HG03469 (cell line): ENCODE results near the gene PHF10.
"Not testable (repeated sequence)": the region's sequence is repeated elsewhere in the genome, so short reads cannot be mapped to it uniquely, and the experiment has no call there.

Experiments used
- ATAC-seq: cut with Tn5 transposase; IDR thresholded peaks from one replicate; pipeline ENCODE4 v1.9.1; 2021; ENCODE audit warnings: mild to moderate bottlenecking, moderate library complexity, moderate number of reproducible peaks; ENCODE audit not compliant: unreplicated experiment

Gene PHF10

DNA sequence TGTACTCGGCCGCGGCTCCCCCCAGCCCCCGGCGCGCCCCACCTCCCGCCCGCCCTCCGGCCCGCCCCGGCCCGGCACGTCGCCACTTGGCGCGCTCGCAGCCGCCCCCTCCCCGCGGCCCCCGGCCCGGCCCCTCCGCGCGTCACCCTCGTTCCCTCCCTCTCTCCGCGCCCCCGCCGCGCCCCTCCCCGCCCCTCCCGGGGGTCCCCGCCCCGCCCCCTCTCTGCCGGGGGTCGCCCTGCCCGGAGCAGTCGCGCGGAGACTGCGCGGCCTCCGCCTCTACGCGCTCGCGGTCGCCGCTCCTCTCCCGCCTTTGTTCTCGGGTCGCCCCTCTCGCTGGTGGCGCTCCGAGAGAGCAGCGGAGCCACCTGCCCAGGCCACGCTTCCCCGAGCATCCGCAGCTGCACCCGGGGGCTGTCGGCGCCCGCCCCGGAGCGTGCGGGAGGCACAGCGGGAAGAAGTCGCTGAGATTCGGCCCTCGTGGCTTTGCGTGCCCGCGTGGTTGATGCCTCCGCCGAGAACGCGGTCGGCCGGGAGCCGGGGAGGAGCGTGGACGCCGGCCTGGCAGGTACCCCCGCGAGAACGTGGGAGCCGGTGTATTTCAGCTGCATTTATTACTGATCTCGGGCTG lies at the start of gene PHF10:
TSS of gene PHF10 (minus strand) at position 7 of the 631 bp plus-strand sequence. CDS start 569 bp downstream, outside the sequence.
- ATAC-seq: no peak

DNA sequence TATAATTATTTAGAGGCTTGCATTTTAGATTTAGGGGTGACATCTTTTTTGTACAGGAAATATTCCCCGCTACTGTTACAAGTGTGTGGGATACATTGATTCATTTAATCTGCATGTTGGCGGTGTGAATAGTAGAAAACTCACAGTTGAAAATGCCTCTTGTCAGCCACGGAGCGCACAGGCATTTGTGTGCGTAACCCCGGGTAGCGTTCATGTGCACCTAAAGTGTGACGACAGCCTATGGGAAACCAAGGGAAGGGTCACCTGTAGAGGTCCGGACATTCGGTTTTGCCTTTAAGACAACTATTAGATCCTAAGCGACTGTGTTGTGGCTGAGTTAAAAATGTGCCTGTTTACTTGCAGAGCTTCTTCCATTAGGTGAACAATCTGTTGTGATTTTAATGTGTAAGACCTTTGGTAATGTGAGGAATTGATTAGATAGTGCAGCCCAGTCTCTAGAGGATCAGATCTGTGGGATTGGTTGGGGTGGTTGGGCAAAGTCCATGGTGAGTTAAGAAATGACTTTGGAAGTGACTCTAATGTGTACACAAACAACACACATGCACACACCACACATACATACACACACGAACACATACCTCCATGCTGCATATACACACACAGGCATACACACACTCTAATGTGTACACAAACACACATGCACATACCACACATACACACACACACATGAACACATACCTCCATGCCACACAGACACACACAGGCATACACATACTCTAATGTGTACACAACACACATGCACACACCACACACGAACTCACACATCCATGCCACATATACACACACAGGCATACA lies 42.8 kb upstream of the PHF10 start:
- ATAC-seq: no peak

DNA sequence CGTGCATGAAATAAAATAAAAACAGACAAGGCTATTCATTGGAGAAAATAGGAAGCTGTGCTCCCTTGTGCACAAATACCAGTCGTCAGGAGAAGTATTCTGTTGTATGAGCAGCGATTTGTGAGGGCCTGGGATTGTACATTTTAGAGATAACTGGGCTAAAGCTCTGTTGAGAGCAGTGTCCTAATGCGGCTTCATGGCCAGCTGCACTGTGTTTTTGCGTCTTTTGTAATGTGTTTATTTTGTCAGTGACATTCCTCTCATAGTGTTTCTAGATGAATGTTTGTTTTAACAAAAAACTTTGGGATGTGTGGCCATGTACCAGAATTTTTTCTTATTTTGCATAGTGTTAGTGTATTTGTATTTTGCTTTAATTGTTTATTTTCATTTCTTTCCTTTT lies 41.9 kb upstream of the PHF10 start:
- ATAC-seq: no peak

DNA sequence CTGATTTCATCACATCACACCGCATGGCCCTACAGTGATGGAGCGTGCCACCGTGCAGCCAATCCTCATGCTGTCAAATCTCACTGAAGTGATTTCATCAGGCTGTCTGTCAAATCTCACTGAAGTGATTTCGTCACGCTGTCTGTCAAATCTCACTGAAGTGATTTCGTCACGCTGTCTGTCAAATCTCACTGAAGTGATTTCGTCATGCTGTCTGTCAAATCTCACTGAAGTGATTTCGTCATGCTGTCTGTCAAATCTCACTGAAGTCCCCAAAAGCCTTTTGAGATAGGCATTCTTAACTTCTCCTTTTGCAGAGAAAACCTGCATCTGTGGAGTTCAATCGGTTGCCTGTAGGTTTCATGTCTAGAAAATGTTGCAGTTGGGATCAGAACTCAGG lies 41.5 kb upstream of the PHF10 start:
- not testable (repeated sequence) for ATAC-seq

DNA sequence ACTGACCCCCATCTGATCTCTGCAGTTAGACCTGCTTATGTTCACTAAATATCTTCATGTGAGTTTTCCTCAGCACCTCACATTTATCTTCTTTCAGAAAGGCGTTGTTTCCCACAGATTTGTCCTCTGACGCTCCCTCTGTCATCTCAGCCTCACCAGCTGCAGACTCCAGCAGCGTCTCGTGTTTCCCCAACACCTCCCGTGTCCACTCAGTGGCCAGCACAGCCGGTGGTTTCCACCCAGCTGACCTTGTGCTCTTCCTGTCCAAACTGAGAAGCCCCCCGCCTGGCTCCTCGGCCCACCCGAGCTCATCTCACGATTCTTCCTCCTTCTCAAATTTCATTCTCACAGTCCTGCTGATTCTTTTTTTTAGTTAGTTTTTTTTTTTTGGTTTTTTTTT lies 39.6 kb upstream of the PHF10 start:
- no peak for ATAC-seq

DNA sequence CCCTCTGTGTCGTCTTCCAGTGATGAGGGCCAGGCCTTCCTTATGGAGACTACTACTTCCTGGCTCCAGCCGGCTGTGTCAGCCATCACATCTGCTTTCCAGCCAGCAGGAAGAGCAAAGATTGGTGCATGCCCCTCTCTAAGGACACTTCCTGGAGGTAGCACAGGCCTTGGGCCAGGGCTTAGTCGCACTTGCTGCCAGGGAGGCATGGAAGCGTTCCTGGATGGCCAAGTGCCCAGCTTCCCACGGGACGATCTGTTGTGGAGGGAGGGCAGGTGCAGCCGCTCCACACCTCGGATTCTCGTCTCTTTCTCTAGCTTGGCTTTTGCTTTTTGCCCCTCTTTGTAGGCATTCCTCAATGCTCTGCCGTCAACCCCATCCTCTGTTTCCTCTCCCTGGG lies 39.0 kb upstream of the PHF10 start:
- no peak for ATAC-seq

DNA sequence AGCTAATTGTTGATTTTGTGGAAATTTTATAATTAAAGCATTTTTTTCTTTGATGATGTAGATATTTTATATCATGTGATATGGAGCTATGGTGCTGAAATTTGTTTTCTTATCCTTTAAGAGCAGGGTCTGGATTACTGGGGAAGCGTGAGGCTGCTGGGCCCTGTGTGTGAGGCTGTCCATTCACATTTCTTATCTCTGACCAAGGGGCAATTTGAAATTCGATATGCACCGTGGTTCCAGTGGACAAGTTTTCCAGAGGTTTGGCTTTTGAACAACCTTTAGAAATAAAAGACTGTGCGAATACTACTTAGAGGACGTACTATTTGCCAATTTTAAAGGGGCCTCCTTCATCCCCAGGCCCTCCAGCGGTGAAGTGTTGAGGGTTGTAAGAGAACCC lies 30.9 kb upstream of the PHF10 start:
- ATAC-seq: no peak

DNA sequence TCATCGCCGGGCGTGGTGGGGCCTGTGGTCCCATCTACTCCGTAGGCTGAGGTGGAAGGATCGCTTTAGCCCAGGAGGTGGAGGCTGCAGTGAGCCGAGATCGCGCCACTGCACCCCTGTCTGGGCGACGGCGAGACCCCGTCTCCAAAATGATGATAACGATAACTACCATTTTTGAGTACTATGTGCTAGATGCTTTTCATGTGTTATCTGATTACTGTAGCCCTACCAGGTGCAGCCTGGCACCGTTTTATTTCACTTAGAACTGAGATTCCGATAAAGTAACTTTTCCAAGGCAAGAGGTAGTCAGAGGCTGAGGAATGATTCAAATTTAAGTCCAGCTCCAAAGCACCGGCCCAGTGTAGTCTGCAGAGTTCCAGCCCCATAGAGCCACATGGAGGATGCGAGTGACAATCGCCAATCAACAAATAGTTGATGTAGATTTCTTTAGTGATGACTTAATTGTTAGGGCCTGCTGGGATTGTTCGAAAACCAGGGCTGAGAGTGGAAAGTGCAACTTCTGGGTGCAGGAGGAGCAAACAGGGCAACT lies 27.8 kb upstream of the PHF10 start:
- no peak for ATAC-seq

DNA sequence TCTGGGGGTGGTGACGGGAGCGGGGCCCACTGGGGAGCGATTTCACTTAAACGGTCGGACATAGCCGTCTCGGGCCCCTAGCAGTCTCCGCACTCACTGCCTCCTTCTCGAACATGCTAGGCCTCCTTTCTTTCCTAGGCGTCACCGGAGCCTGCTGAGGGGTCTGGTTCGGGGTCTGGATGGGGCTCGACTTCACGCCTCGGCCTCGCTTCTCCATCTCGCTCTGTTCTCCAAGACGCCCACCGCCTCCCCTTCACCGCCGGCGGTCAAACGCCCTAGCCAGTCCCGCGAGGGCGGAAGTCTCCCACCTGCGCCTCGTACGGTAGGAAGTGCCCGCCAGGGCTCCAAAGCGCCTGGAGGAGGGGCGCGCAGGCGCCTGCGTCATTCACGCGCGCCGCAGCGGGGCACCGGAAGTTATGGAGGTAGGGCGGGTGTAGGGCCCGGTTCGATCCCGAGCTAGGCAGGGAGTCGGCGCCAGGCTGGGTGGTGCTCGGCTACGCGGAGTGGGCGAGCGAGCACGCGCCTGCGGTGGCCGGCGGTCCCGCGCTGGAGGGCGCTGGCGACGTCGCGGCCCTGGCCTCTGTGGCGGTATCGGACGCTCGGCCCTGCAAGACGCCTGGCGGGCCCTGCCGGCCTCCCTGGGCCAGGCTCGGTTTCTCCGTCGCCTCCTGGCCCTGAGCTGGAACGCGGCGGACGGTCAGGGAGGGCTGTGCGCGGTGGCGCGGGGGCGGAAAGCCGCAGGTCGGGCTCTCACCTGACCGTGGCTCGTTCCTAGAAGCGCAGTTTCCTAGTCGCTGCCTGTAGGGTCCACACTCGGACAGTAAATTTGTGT lies 27.2 kb upstream of the PHF10 start, which contains the start of the genes DYNLT2 and ERMARD:
TSS of gene DYNLT2 (minus strand) at position 331 of the 832 bp plus-strand sequence. CDS start at position 217, 114 bp downstream.
TSS of gene ERMARD (plus strand) at position 381 of the 832 bp plus-strand sequence. CDS start at position 417, 36 bp downstream.
- peak; percentile 89 for ATAC-seq

DNA sequence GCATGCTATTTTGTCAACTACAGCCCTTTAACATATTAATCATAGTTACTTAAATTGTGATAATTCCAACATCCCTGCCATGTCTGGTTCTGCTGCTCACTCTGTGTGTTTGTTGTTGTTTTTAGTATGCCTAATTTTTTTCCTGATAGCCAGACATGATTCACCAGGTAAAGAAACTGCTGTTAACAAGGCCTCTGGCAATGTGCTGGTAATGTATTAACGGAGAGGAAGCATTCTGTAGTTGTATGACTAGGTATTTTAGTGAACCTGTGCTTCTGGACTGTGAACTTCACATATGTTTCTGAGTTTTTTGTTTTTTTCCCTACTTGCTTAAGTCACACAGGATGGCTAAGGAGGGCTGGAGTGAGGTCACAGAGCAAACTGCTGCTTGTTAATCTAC lies 22.3 kb upstream of the PHF10 start:
- ATAC-seq: no peak

DNA sequence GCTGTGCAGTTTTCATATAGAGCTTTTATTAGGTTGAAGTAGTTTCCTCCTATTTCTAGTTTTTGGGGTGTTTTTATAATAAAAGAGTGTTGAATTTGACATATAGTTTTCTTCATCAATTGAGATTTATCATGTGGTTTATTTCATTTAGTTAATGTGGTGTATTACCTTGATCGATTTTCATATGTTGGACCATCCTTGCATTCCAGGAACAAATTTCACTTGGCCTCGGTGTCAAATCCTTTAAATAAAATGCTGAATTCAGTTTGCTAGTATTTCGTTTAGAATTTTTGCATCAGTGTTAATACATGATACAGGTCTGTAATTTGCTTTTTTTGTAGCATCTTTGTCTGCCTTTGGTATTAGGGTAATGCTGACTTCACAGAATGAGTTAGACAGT lies 21.1 kb upstream of the PHF10 start:
- ATAC-seq: no peak

DNA sequence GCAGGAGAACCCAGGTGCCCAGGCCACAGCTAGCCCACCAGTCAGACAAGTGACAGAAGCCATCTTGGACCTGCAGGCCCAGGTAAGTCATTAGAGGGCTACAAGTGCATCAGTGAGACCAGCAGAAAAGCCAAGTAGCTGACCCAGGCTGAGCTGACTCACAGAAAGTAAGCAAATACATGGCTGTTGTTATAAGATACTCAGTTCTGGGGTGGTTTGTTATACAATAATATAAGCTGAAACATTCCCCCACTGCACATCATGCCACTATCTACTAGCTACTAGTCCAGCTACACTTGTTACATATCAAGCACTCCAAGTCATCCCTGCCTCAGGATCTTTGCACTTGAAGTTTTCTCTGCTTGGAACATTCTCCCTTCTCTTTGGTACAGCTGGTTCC lies 17.0 kb upstream of the PHF10 start:
- no peak for ATAC-seq

DNA sequence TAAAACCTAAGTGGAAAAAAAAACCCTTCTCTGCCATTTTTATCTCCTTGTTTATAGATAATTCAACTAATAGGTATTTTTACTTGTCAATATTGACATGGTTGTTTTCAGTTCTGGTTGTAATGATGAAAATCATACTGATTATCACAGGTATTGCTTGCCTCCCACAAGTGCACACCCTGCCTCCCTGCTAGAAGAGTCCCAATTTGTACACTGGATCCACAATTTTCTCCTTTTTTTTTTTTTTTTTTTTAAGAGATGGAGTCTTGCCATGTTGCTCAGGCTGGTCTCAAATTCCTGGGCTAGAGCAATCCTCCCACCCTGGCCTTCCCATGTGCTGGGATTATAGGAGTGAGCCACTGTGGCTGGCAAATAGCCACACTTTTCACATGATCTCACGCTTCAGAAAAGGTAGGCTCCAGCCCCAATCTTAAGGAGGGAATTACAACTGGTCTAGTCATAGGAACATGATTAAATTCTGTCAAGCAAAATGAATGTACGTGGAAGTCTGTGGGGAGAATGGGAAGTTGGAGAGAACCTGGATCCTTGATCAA lies 14.8 kb upstream of the PHF10 start:
- no peak for ATAC-seq

DNA sequence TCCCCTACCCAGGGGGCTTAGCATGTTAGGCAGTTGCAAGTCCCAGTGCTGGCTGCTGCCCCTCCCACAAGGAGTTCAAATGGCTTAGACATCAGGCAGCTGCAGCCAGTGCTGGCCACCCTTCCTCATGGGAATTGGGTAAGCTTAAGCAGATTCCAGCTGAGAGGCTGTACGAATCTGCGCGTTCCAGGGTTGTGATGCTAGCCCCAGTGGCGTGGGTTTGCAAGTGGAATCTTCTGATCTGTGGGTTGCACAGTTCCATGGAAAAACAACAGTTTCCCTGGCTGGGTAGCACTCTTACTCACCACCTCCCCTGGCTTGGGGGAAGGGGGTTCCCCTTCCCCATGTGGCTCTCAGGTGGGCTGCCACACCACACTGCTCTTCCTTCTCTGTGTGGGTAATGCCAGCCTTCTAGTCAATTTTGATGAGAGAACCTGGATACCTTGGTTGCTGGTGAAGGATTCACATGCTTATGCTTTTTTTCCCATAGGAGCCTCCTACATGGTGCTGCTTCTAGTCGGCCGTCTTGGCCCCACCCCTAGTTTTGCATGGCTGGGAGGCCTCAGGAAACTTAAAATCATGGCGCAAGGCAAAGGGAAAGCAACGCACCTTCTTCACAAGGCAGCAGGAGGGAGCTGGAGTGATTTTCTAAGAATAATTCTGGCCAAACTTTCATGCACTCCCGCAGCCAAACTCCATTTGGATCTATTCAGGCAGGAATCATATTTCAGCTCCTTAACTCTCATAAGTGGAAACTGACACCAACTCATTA lies 14.1 kb upstream of the PHF10 start:
- ATAC-seq: no peak

DNA sequence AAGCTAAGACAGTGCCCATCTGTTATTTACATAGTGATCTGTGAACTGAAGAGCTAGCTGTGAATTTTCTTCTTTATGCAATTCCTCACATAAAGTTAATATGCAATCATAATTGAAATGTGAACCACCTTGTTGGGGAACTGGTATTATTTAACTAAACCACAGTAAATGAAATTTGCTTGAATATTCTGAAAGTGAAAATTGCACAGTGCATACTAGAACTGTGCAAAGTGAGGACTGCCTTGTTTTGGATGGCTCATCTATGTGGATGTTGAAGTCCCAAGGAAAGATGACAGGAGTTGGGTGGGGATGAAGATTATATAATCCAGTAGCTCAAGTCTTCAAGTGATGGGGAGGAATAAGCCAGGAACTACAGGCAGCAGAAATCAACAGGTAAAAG lies 5.7 kb upstream of the PHF10 start:
- no peak for ATAC-seq

DNA sequence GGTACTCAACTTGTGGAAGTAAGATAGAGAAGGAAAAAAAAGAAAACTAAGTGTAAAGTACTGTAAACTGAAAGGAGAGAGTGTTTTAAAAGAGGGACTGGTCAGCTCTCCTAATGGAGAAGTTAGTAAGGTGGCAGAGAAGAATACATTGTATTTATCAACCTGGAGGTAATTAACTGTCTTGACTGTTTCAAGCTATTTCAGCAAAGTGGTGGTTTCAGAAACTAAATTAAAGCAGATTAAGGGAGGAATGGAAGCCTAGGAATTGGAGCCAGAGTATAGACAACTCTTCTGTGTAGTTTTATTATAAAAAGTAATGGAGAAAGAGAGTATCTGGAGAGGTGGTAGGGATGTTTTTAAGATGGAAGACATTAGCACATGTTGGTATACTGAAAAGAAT lies 2.7 kb upstream of the PHF10 start:
- ATAC-seq: no peak

DNA sequence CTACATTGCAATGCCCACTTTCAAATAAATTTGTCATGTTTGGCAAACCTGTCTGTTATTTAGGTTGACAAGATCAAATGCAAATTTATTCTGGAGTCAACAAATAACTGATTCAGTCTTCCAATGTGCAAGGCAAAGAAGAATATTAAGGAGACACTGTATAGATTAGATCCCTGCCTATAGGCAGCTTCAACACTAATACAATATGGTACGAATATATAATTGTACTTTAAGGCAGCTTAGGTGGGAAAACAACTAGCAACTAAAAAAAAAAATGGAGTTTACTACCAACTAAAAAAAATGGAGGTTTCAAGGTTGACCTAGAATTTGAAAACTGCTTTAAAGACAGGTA lies 1.7 kb upstream of the PHF10 start:
- ATAC-seq: no peak

DNA sequence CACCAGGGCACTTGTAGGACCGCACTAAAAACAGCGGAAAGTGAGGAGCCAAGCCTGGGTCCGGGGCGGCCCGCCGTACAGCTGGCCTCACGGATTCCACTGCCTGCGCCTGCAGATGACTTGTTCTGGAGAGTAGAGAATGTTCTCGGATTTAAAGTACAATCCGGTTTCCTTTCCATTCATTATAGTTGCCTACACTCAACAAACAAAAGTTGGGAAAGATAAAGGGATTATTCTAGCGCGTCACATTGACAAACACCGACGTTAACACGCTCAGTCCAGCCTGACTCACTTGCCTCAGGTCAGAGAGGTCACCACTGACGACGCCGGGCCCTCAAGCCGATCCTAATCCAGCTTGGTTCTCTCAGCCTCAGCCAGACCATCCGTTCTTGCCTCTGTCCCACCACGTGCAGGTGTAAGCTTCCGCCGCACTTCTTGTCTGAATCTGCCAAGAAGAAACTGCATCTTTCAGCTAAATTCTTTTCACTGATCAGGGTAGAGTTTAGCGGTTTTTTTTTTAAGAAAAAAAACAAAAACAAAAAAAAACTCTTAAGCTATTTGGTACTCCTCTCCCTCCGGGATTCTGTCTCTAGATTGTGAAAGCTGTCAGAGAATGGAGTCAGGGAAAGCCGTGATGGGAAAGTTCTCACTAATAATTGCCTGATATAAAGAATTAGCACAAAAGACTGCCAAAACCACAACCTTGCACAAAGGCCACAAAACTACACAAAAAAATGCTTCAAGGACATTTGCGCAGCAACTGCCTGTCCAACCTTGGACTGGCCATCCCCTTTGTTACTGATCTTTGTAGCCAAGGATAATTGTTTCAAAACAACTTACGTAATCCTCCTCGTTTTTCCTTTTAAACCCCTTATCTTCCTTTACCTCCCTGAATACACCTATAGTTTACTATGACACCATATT lies 1.1 kb upstream of the PHF10 start:
- no peak for ATAC-seq

DNA sequence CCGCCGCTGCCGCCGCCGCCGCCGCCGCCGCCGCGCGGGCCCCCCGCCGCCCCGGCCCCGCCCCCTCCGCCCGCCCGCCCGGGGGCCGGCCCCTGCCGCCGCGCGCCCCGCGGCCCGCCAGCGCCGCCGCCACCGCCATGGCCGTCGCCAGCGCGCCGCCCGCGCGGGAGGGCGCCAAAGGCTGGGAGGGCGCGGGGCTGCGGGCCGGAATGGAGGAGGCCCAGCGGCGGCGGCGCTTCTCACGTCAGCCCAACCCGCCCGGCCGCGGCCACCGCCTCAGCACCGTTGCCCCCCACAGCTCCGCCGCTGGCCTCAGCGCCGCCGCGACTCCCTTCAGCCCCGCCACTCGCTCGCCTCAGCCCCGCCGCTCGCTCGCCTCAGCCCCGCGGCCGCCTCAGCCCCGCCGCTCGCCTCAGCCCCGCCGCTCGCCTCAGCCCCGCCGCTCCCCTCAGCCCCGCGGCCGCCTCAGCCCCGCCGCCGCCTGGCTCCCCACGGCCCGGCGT lies 258 bp downstream of the PHF10 start:
- ATAC-seq: peak; percentile 17
